Omental fat pad (tissue), 4 donors: ENCODE measurements around the gene PLD1. TPM values are rescaled to one million over a fixed set of nuclear protein-coding genes. Genes with fewer than 3 reads are reported as not detected.

Experiments used
- ATAC-seq: fragments of 150-250 bp; one replicate; pipeline ENCODE4 v1.9.1; 2016; ENCODE audit warnings: mild to moderate bottlenecking, moderate library complexity; ENCODE audit not compliant: low FRiP score
- DNase-seq: peaks from one replicate; pipeline ENCODE4 v3.0.0-alpha.2; 2019; ENCODE audit warnings: low spot score
- CTCF ChIP-seq, 3 donors: fragments of 450-650 bp; IDR thresholded peaks; one replicate each; pipeline ENCODE4 v1.5.1; 2016 to 2017; ENCODE audit warnings: antibody characterized with exemption in 3 of 3, mild to moderate bottlenecking in 3 of 3, moderate library complexity in 2 of 3
- total RNA-seq, 4 donors: library from RNA; depleted of rRNA; stranded (reverse); fragments of >200 nt; gene quantifications; one replicate each; pipeline ENCODE4 v1.1.0, GENCODE V29; 2016

Gene PLD1
- total RNA-seq, 4 donors from 2014 or later = 9.7 to 73.3 (median 33.2) TPM

- DNase-seq (no peak), ATAC-seq (no peak)
- no peak for TF ChIP-seq CTCF (IDR thresholded peaks at IDR 0.05)
Observed at GRCh38 chr3:171556148-171556547, 254.1 kb downstream of the PLD1 start.

GRCh38 chr3:171553086-171553485, 257.2 kb downstream of the PLD1 start:
- no peak for DNase-seq
- no peak for ATAC-seq
- TF ChIP-seq CTCF (IDR thresholded peaks at IDR 0.05) = no peak

- TF ChIP-seq CTCF (IDR thresholded peaks at IDR 0.05) = no peak
- ATAC-seq = no peak
Observed at GRCh38 chr3:171552531-171552930, 257.8 kb downstream of the PLD1 start.

GRCh38 chr3:171551296-171551695, 259.0 kb downstream of the PLD1 start:
- ATAC-seq (no peak), DNase-seq (no peak)
- no peak for TF ChIP-seq CTCF (IDR thresholded peaks at IDR 0.05)

More at GRCh38 chr3:171552531-171552930, 257.8 kb downstream of the PLD1 start:
- DNase-seq = no peak

Other genes starting within 250 kb of the PLD1 start
- not detected for gene TMEM212, start 32.9 kb upstream of the PLD1 start, total RNA-seq
- 100 to 1,000 TPM; 114 to 217 (median 164) TPM for gene FNDC3B, start 229.1 kb upstream of the PLD1 start, total RNA-seq